Omental fat pad (tissue), 4 donors: Measurements from ENCODE around the gene DUSP16. TPM values are rescaled to one million over a fixed set of nuclear protein-coding genes. Genes with fewer than 3 reads are reported as not detected.

Source experiments
- ATAC-seq: fragments of 150-250 bp; one replicate; pipeline ENCODE4 v1.9.1; 2016; ENCODE audit warnings: mild to moderate bottlenecking, moderate library complexity; ENCODE audit not compliant: low FRiP score
- DNase-seq: peaks from one replicate; pipeline ENCODE4 v3.0.0-alpha.2; 2019; ENCODE audit warnings: low spot score
- total RNA-seq, 4 donors: library from RNA; depleted of rRNA; stranded (reverse); fragments of >200 nt; gene quantifications; one replicate each; pipeline ENCODE4 v1.1.0, GENCODE V29; 2016
- TF ChIP-seq, protein P1 (sequence below), 3 donors: fragments of 450-650 bp; IDR thresholded peaks; one replicate each; pipeline ENCODE4 v1.5.1; 2016 to 2017; ENCODE audit warnings: antibody characterized with exemption in 3 of 3, mild to moderate bottlenecking in 3 of 3, moderate library complexity in 2 of 3

Gene DUSP16
- total RNA-seq, 4 donors from 2014 or later = 18.2 to 29.6 (median 18.7) TPM

DNA sequence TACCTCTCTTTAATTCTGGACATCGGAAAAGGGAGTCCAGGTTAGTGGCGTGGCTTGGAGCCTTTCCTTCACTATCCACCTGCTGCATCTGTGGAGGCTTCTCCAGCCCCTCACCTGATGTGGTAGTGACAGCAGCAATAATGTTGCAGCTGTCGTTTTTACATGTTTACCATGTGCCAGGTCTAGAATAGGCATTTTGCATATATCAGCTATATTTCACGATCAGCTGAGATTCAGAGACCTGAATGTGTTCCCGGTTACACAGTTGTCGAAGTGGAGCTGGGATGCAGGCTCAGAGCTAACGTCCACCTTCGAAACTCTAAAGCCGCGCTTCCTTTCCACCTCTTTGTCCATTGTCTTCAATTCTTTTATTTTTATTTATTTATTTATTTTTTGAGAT lies 114.8 kb downstream of the DUSP16 start:
- TF ChIP-seq, protein P1, sequence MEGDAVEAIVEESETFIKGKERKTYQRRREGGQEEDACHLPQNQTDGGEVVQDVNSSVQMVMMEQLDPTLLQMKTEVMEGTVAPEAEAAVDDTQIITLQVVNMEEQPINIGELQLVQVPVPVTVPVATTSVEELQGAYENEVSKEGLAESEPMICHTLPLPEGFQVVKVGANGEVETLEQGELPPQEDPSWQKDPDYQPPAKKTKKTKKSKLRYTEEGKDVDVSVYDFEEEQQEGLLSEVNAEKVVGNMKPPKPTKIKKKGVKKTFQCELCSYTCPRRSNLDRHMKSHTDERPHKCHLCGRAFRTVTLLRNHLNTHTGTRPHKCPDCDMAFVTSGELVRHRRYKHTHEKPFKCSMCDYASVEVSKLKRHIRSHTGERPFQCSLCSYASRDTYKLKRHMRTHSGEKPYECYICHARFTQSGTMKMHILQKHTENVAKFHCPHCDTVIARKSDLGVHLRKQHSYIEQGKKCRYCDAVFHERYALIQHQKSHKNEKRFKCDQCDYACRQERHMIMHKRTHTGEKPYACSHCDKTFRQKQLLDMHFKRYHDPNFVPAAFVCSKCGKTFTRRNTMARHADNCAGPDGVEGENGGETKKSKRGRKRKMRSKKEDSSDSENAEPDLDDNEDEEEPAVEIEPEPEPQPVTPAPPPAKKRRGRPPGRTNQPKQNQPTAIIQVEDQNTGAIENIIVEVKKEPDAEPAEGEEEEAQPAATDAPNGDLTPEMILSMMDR (IDR thresholded peaks at IDR 0.05) = no peak
- ATAC-seq (no peak), DNase-seq (no peak)

- no peak for ATAC-seq
- no peak for DNase-seq
- TF ChIP-seq, protein P1 (IDR thresholded peaks at IDR 0.05) = no peak
Observed at GRCh38 chr12:12447236-12447635, 115.4 kb downstream of the DUSP16 start.

- TF ChIP-seq, protein P1 (IDR thresholded peaks at IDR 0.05) = no peak
- ATAC-seq = no peak
Observed at GRCh38 chr12:12446786-12447185, 115.9 kb downstream of the DUSP16 start.

GRCh38 chr12:12445882-12446181 lies 116.8 kb downstream of the DUSP16 start:
- DNase-seq (no peak), ATAC-seq (no peak)
- TF ChIP-seq, protein P1 (IDR thresholded peaks at IDR 0.05) = no peak

More at GRCh38 chr12:12446786-12447185, 115.9 kb downstream of the DUSP16 start:
- DNase-seq = no peak

- TF ChIP-seq, protein P1 (IDR thresholded peaks at IDR 0.05) = no peak
- no peak for ATAC-seq
Observed at GRCh38 chr12:12445165-12445881, 117.3 kb downstream of the DUSP16 start.

DNA sequence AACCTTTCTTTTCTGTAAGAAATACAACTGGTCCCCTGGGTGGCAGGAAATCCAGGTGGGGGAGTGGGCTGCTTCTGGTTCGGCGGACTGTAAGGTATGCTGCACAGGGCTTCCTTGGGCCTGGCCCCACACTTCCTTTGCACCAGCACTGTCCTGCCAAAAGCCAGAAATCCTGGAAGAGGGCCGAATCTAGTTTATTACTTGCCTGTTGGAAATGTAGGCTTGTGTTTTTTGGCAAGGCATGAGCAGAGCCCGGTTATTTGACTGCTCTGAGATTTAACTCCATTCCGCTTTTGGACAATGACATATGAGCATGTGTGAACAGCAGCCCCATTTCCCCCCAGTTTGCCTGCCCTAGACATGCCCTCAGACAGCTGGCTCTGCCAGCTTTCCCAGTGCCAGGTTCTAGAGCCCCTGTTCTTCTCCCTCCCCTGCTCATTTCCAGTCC lies 119.2 kb downstream of the DUSP16 start:
- ATAC-seq = no peak
- TF ChIP-seq, protein P1 (IDR thresholded peaks at IDR 0.05) = no peak
- no peak for DNase-seq

More at GRCh38 chr12:12445165-12445881, 117.3 kb downstream of the DUSP16 start:
- no peak for DNase-seq

DNA sequence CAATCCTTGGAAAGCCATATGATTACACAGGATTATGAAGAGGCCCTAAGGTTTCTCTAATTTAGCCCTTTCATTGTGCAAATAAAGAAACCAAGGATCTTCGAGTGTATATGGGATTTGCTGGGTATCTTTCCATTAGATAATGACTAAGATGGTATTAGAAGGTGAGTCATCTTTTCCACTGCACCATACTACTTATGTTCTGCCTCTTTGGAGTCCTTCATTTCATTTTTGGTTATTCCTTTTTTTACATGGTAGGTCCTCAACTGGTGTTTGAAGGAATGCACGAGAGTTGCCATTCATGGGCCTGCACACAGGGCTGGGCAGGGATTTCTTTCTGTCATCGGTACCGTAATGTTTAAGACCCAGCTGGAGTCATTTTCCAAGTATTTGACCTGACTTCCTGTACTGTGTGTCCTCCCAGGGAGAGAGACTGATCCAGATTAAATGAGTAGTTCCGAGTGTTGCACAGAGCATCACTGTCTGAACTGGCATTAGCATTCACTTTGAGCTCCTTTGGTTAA lies 120.1 kb downstream of the DUSP16 start:
- ATAC-seq (no peak), DNase-seq (no peak)
- TF ChIP-seq, protein P1 (IDR thresholded peaks at IDR 0.05) = no peak
